ENCODE results near the gene TPSD1. TPM values are rescaled to one million over a fixed set of nuclear protein-coding genes. Genes with fewer than 3 reads are reported as not detected.

The TPSD1 gene
- polyA plus RNA-seq, 1 of the 3 experiments (the other 2 are of a cell fraction): not detected

DNA sequence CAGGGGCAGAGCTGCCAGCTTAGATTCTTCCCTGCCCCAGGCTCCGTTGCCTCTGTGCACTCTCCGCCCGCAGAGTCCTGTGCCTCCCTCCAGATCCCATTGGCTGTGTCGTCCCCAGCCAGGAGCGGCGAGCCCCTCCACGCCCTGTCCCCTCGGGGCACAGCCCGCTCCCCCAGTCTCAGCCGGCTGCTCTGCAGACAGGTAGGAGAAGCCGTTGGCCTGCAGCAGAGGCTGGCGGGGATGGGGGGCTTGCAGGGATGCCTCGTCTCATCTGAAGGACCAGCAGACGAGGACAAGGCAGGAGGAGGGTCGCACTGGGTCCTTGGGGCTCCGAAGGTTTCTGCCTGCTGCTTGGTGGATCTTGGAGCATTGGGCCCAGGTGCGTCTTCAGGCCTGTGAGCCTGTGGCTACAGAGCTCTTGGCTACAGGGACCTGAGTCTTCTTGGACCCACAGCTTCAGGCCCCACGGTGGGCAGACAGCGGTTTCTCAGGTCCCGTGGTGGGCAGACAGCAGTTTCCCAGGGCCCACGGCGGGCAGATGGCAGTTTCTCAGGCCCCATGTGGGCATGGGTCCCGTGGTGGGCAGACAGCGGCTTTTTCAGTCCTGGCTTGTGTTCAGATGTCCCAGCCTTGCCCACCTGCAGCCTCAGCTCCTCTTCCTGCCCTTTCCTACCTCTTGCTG is 36.8 kb upstream of the TPSD1 start:
- no peaks in the 10 kb centered on the region for H3K79me2 ChIP-seq (ENCODE audit: insufficient read depth)
- no peak overlapping the region for H3K4me3 ChIP-seq (ENCODE audit: low read depth in 2 of 2, low read length in 1 of 2)
- no peak overlapping the region for H2AFZ ChIP-seq (ENCODE audit: low read depth)
- DNase-seq: no peak
- POLR2A ChIA-PET: interaction anchor here (1.2 kb wide), 1 partner anchor 431 kb away, joined by 3 read pairs; the partner anchor contains the start of genes CHTF18 and RPUSD1
- no peaks in the 10 kb centered on the region for H3K4me1 ChIP-seq (ENCODE audit: control insufficient read depth in 1 of 2, insufficient read depth in 2 of 2, low read depth in 1 of 2, low read length in 1 of 2)
- no peaks in the 10 kb centered on the region for H3K9me3 ChIP-seq
- H3K9me2 ChIP-seq: no peaks in the 10 kb centered on the region
- H3K4me2 ChIP-seq: no peak overlapping the region
- H3K36me3 ChIP-seq (replicated peaks in 1 of 2; ENCODE audit: control insufficient read depth in 1 of 2, insufficient read depth in 2 of 2, low read length in 1 of 2): no peaks in the 10 kb centered on the region
- no peak for TF ChIP-seq NFIC (IDR thresholded peaks at IDR 0.05; ENCODE audit: borderline replicate concordance)
- no peak for TF ChIP-seq MXI1 (IDR thresholded peaks at IDR 0.05; ENCODE audit: low read depth, low read length)
- no peak for TF ChIP-seq TCF12 (IDR thresholded peaks at IDR 0.05)
- TF ChIP-seq NRF1 (IDR thresholded peaks at IDR 0.05; ENCODE audit: low read depth, low read length): no peak
- TF ChIP-seq, protein P1, sequence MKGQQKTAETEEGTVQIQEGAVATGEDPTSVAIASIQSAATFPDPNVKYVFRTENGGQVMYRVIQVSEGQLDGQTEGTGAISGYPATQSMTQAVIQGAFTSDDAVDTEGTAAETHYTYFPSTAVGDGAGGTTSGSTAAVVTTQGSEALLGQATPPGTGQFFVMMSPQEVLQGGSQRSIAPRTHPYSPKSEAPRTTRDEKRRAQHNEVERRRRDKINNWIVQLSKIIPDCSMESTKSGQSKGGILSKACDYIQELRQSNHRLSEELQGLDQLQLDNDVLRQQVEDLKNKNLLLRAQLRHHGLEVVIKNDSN (IDR thresholded peaks at IDR 0.05; ENCODE audit: borderline replicate concordance, low read depth): no peak
- TF ChIP-seq, protein P2, sequence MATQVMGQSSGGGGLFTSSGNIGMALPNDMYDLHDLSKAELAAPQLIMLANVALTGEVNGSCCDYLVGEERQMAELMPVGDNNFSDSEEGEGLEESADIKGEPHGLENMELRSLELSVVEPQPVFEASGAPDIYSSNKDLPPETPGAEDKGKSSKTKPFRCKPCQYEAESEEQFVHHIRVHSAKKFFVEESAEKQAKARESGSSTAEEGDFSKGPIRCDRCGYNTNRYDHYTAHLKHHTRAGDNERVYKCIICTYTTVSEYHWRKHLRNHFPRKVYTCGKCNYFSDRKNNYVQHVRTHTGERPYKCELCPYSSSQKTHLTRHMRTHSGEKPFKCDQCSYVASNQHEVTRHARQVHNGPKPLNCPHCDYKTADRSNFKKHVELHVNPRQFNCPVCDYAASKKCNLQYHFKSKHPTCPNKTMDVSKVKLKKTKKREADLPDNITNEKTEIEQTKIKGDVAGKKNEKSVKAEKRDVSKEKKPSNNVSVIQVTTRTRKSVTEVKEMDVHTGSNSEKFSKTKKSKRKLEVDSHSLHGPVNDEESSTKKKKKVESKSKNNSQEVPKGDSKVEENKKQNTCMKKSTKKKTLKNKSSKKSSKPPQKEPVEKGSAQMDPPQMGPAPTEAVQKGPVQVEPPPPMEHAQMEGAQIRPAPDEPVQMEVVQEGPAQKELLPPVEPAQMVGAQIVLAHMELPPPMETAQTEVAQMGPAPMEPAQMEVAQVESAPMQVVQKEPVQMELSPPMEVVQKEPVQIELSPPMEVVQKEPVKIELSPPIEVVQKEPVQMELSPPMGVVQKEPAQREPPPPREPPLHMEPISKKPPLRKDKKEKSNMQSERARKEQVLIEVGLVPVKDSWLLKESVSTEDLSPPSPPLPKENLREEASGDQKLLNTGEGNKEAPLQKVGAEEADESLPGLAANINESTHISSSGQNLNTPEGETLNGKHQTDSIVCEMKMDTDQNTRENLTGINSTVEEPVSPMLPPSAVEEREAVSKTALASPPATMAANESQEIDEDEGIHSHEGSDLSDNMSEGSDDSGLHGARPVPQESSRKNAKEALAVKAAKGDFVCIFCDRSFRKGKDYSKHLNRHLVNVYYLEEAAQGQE (IDR thresholded peaks at IDR 0.05; ENCODE audit: low read depth, low read length): no peak
- TF ChIP-seq POLR2AphosphoS5 (IDR thresholded peaks at IDR 0.05; ENCODE audit: low read depth, low read length): no peak
- TF ChIP-seq TAF1 (IDR thresholded peaks at IDR 0.05; ENCODE audit: borderline replicate concordance, low read depth, low read length): no peak
- H3F3A ChIP-seq (replicated peaks; ENCODE audit: insufficient read depth): no peaks in the 10 kb centered on the region
- peaks cover 99% of the 10 kb centered on the region for H3K27me3 ChIP-seq (ENCODE audit: insufficient read depth)
- H3K9ac ChIP-seq: no peak overlapping the region
- CTCF ChIA-PET: interaction anchor here (1.1 to 1.9 kb wide), 3 partner anchors 10 to 529 kb away, joined by 3 to 5 read pairs (median 4); no protein-coding TSS in a partner anchor
- 25% methylated on average over 23 of the region's 24 CpGs for WGBS (ENCODE audit: low lambda C conversion rate)
- 0 out of 2 replicates have a peak, but pooled peaks cover 8% of the 10 kb centered on the region for H4K20me1 ChIP-seq (ENCODE audit: insufficient read depth)
- no peak overlapping the region for H3K27ac ChIP-seq (ENCODE audit: low read depth in 2 of 2, low read length in 1 of 2)

DNA sequence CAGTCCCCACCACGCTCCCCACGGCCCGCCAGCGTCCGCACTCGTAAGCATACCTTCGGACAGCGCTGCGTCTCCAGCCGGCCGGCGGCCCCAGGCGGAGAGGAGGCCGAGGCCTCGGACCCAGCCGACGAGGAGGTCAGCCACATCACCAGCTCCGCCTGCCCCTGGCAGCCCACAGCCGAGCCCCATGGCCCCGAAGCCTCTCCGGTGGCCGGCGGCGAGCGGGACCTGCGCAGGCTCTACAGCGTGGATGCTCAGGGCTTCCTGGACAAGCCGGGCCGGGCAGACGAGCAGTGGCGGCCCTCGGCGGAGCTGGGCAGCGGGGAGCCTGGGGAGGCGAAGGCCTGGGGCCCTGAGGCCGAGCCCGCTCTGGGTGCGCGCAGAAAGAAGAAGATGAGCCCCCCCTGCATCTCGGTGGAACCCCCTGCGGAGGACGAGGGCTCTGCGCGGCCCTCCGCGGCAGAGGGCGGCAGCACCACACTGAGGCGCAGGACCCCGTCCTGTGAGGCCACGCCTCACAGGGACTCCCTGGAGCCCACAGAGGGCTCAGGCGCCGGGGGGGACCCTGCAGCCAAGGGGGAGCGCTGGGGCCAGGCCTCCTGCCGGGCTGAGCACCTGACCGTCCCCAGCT is 35.7 kb upstream of the TPSD1 start:
- no peak for DNase-seq
- Histone ChIP-seq H3K4me2 (no peak overlapping the region), H4K20me1 (ENCODE audit: insufficient read depth) (0 out of 2 replicates have a peak, but pooled peaks cover 8% of the 10 kb centered on the region), H3K9ac (no peak overlapping the region), H3K36me3 (replicated peaks in 1 of 2; ENCODE audit: control insufficient read depth in 1 of 2, insufficient read depth in 2 of 2, low read length in 1 of 2) (no peaks in the 10 kb centered on the region), H3K9me3 (no peaks in the 10 kb centered on the region), H3K4me1 (ENCODE audit: control insufficient read depth in 1 of 2, insufficient read depth in 2 of 2, low read depth in 1 of 2, low read length in 1 of 2) (no peaks in the 10 kb centered on the region), H3K27me3 (ENCODE audit: insufficient read depth) (peaks cover 92% of the 10 kb centered on the region), H3K9me2 (no peaks in the 10 kb centered on the region), H3K27ac (ENCODE audit: low read depth in 2 of 2, low read length in 1 of 2) (no peak overlapping the region), H3K79me2 (ENCODE audit: insufficient read depth) (no peaks in the 10 kb centered on the region), H3F3A (replicated peaks; ENCODE audit: insufficient read depth) (no peaks in the 10 kb centered on the region), H3K4me3 (ENCODE audit: low read depth in 2 of 2, low read length in 1 of 2) (no peak overlapping the region), H2AFZ (ENCODE audit: low read depth) (no peak overlapping the region)
- 48% methylated on average over 8 of the region's 55 CpGs for WGBS (ENCODE audit: low lambda C conversion rate)
- CTCF ChIA-PET: no interaction called here
- POLR2A ChIA-PET: no interaction called here
- TF ChIP-seq MXI1 (IDR thresholded peaks at IDR 0.05; ENCODE audit: low read depth, low read length) (no peak), YY1 (IDR thresholded peaks at IDR 0.05; ENCODE audit: low read depth) (no peak), GATA2 (CRISPR knock-in tag; IDR thresholded peaks at IDR 0.05) (no peak), RAD21 (IDR thresholded peaks at IDR 0.05; ENCODE audit: low read length) (no peak), TAF1 (IDR thresholded peaks at IDR 0.05; ENCODE audit: borderline replicate concordance, low read depth, low read length) (no peak), TEAD4 (IDR thresholded peaks at IDR 0.05; ENCODE audit: borderline replicate concordance, insufficient read depth) (no peak), NFIC (IDR thresholded peaks at IDR 0.05; ENCODE audit: borderline replicate concordance) (no peak), RXRA (IDR thresholded peaks at IDR 0.05; ENCODE audit: borderline replicate concordance, low read depth) (no peak)
- TF ChIP-seq, protein P3, sequence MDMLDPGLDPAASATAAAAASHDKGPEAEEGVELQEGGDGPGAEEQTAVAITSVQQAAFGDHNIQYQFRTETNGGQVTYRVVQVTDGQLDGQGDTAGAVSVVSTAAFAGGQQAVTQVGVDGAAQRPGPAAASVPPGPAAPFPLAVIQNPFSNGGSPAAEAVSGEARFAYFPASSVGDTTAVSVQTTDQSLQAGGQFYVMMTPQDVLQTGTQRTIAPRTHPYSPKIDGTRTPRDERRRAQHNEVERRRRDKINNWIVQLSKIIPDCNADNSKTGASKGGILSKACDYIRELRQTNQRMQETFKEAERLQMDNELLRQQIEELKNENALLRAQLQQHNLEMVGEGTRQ (IDR thresholded peaks at IDR 0.05; ENCODE audit: borderline replicate concordance, low read depth, low read length): no peak
